Neural progenitor cell (in vitro differentiated cells): ENCODE measurements around the gene CREM.

ENCODE experiments used
- EZH2 ChIP-seq: fragments of 200-600 bp; sonication (generic); IDR thresholded peaks from 2 replicates; pipeline ENCODE4 v1.6.1; 2017; ENCODE audit warnings: antibody characterized with exemption, mild to moderate bottlenecking, moderate library complexity
- TF ChIP-seq, protein P1 (sequence below): fragments of 200-600 bp; sonication (generic); IDR thresholded peaks from 2 replicates; pipeline ENCODE4 v1.5.1; 2017; ENCODE audit warnings: antibody characterized with exemption, mild to moderate bottlenecking

DNA sequence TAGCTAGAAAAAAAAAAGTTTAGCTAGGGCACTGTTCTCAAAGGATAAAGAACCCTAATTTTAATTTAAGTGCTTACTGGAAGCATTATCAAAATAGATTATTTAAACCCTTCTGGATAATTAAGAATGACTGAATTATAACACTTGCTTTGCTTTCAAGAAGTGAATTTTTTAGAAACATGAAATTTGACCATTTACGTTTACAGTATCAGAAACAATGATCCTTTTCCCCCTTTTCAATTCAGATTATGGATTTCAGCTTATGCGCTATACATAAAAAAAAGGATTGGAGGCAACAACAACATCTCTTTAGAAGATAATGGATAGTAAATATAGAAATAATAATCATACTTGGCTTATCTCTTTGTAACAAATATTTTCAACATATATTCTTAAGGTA, 39.2 kb downstream of the CREM start:
- TF ChIP-seq, protein P1, sequence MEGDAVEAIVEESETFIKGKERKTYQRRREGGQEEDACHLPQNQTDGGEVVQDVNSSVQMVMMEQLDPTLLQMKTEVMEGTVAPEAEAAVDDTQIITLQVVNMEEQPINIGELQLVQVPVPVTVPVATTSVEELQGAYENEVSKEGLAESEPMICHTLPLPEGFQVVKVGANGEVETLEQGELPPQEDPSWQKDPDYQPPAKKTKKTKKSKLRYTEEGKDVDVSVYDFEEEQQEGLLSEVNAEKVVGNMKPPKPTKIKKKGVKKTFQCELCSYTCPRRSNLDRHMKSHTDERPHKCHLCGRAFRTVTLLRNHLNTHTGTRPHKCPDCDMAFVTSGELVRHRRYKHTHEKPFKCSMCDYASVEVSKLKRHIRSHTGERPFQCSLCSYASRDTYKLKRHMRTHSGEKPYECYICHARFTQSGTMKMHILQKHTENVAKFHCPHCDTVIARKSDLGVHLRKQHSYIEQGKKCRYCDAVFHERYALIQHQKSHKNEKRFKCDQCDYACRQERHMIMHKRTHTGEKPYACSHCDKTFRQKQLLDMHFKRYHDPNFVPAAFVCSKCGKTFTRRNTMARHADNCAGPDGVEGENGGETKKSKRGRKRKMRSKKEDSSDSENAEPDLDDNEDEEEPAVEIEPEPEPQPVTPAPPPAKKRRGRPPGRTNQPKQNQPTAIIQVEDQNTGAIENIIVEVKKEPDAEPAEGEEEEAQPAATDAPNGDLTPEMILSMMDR: no peak
- no peak for TF ChIP-seq EZH2
